ENCODE measurements around the gene LRRIQ1.

LRRIQ1 gene

GRCh38 chr12:85281636-85282312 lies 245.6 kb downstream of the LRRIQ1 start:
- DNase-seq (ENCODE audit: low spot score), result no peak

GRCh38 chr12:85283560-85283959 lies 247.4 kb downstream of the LRRIQ1 start:
- DNase-seq (ENCODE audit: low spot score), result no peak
